Occipital lobe (tissue), 2 donors: ENCODE data around the gene CRTC1. TPM values are rescaled to one million over a fixed set of nuclear protein-coding genes. Genes with fewer than 3 reads are reported as not detected.

Experiments used
- DNase-seq: peaks from one replicate; lab custom pipeline; 2025; lab: John Stamatoyannopoulos, UW
- total RNA-seq: library from RNA; depleted of rRNA; stranded (reverse); fragments of >200 nt; gene quantifications from one replicate; pipeline ENCODE4 v1.2.3, GENCODE V29; 2014

Gene CRTC1
- total RNA-seq, 1 donor from 2014 or later, result 6.6 TPM

GRCh38 chr19:18745012-18745735 lies 61.7 kb downstream of the CRTC1 start:
- DNase-seq, result no peak

DNA sequence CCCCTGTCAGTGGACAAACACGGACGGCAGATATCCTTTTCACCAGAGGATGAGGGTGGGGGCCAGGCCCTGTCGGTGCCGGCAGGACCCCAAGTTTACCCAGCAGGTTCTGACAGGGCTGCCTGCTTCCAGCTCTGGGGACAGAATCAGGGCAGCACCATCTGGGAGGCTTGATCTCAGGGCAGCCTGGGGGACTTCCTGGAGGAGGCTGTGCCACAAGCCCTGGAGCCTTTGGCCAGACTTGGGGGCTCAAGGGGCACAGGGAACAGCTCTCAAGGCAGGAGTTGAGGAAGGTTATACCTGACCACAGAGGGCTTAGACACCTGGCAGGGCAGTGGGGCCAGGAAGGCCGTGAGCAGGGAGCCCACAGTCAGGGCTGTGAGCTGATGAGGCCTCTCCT lies 62.5 kb downstream of the CRTC1 start:
- DNase-seq, result no peak

DNA sequence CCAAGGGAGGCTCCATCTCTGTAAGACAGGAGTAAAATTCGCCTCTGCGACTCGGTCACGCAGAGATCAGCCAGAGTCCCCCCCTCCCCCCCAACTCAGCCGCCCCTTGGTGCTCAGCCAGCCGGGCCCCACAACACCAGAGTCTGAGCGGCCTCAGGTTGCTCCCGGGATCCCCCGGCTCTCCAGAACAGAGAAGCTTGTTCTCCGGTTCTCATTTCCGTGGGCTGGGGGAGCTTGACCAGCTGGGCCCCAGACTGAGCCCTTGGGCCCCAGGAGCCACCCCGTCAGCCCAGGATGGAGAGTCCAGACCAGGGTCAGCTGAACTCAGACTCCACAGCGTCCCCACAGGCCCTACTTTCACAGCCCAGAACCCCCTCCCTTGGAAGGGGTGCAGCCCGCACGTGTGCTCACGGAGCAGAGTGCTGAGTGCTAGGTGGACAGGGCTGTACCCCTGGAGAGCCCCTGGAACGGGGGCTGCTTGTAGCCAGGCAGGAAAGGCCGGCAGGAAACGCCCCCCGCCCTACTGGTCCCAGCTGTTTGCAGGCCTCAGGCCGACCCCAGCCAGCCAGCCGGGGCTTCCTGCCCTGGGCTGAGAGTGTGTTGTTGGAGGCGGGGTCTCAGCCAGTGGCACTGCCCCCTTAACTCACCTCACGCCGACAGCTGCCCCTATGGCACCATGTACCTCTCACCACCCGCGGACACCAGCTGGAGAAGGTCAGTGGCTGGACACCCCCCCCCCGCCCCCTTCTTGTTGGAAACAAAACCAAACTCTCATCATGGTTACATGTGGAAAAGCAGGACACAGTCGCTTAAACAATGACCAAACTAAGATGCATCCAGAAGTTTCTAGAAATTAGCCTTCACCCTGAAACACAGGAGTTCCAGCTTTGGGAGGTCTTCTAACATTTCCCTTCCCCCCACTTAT lies 63.2 kb downstream of the CRTC1 start:
- DNase-seq, result no peak

DNA sequence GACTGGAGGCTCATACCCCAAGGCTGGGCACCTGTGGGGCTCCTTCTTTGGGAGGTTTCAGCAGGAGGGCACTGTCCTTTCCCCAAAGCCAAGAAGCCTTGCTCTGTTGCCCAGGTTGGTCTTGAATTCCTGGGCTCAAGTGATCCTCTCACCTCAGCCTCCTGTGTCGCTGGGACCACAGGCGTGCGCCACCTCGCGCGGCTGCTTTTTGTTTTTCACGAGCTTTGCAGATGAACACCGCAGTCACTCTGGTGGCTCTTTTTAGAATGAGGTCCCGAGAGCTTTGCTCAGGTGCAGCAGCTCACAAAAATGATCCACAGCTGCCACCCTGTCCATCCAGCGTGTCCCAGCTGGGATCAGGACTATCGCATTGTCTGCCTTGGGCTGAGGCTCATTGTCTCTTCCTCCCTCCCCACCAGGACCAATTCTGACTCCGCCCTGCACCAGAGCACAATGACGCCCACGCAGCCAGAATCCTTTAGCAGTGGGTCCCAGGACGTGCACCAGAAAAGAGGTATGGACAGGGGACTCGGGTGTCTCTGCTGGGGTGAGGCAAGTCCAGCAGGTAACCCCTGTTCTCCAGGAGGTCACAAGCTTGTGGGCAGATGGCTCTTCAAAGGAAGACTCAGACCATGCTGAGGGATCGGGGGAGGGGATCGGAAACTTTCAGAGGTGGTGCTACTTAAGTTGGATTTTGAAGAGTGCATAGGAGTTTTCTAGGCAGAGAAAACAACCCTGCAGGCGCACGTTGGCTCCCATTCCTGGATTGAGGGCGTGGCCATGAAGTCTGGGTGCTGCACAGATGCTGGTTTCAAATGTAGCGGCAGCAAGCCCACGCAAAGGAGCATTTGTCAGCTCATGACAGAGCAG lies 66.1 kb downstream of the CRTC1 start:
- no peak for DNase-seq

DNA sequence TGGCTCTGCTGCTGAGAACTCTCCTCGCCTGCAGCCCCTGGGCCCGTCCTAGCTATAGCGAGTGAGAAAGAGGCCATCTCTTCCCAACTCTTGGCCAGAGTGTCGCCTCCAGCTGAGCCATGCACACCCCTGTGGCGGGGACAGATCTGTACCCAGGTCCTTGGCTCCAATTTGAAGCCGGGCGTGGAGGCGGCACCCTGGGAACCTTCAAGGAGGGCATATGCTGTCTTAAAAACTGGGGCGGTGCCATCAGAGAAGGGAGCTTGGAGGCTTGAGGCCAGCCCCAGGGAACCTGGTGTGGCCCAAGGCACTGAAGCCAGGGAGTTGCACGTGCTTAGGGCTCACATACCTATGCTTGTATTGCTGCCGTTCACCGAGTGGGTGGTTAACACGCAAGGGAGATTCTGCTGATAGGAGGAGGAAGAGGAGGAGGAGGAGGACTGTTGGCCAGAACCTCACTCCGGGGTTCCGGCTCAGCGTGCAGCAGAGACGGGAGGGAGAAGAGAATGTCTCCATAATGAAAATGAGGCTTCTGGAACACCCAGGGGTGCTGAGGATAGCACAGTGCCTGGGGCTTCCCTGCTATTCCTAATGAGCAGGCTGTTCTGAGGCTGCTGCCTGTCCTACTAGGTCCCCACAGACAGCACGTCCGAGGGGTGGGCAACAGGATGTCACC lies 67.0 kb downstream of the CRTC1 start:
- no peak for DNase-seq

DNA sequence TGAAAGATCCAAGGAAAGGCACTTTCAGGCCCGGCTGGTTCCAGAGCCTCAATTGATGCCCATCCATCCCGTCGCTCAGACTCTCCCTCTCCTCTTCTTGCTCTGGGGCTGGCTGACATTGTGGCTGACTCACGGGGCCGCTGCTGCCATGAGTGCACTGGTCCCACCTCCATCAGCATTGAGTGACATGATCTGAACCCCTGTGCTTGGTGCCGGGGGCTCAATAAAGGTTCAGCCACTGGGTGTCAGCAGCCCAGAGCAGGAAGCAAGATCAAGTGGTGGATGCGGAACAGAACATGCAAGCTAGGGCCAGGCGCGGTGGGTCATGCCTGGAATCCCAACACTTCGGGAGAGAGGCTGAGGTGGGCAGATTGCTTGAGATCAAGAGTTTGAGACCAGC lies 68.1 kb downstream of the CRTC1 start:
- DNase-seq, result no peak

DNA sequence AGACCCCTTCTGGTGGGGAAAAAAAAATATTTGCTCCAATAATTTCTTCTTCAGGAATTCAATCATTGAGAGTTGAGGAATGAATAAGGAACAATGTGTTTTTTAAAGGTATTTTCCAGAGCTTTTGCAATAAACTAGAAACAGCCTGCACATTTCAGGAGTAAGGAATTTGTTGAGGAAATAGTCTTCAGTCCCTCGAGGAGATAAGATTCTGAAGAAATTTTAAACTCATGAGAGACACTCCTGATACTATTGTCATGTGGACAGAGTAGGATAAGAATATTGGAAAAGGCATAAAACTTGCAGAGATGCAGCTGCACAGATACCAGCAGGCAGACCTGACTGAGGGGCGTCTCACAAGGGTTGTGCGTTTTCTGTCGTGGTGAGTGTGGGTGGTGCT lies 71.0 kb downstream of the CRTC1 start:
- DNase-seq, result no peak

DNA sequence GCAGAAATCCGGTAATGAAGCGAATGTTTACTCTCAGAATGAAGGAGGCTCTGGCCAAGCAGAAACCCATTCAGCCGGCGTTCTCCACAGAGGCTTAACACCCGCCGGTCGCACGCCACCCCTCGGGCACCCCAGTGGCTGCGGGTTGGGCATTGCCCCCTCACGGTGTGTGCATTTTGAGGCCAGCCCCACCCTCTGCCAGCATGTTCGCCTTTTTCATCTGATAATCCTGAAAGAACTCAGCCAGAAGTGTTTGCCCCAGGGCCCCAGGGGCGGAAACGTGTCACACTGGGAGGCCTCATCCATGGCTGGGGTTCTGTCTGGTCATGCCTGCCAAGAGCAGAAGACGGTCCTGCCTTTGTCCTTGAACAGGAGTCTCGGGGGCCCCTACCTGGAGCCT lies 73.4 kb downstream of the CRTC1 start:
- no peak for DNase-seq

DNA sequence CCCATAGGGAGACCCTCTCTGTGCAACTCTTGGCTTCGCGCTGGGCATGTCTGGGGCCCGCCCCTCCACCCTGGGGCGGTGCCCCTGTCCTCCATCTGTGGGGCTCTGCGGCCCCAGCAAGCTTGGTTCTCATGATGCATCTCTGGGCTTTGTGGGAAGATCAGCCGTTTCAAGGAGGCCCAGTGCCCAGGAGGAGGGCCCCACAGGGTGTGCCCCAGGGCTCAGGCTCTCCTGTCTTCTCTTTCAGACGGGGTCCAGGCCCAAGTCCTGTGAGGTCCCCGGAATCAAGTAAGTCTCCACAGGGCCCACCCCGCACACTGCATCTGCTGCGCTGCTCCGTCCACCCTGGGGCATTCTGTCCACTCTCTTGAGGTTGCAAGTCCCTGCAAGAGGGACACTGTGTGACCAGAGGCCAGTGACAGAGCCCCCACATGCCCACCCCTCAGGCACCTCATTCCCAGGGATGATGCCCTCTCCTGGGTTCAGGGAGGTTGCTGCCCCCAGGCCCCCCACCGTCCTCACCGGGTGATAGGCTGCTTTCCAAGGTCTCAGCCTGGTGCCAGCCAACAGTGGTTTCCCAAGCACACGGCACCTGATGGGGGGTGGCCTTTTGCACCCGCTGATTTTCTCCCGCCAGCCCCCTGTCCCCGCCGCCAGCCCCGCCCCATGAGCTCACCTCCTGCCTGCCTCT lies 76.0 kb downstream of the CRTC1 start:
- DNase-seq, result no peak

DNA sequence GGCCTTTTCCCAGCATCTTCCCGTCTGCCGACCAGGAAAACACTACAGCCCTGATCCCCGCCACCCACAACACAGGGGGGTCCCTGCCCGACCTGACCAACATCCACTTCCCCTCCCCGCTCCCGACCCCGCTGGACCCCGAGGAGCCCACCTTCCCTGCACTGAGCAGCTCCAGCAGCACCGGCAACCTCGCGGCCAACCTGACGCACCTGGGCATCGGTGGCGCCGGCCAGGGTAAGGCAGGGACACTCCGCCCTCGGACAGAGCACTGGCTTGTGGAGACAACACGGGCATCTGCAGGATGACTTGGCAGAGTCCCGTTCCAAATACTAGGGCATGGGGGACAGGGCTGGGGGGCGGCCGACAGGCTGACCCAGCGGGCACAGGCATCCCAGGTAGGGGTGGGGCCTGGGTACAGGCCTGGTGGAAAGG lies 76.5 kb downstream of the CRTC1 start:
- DNase-seq, result no peak

DNA sequence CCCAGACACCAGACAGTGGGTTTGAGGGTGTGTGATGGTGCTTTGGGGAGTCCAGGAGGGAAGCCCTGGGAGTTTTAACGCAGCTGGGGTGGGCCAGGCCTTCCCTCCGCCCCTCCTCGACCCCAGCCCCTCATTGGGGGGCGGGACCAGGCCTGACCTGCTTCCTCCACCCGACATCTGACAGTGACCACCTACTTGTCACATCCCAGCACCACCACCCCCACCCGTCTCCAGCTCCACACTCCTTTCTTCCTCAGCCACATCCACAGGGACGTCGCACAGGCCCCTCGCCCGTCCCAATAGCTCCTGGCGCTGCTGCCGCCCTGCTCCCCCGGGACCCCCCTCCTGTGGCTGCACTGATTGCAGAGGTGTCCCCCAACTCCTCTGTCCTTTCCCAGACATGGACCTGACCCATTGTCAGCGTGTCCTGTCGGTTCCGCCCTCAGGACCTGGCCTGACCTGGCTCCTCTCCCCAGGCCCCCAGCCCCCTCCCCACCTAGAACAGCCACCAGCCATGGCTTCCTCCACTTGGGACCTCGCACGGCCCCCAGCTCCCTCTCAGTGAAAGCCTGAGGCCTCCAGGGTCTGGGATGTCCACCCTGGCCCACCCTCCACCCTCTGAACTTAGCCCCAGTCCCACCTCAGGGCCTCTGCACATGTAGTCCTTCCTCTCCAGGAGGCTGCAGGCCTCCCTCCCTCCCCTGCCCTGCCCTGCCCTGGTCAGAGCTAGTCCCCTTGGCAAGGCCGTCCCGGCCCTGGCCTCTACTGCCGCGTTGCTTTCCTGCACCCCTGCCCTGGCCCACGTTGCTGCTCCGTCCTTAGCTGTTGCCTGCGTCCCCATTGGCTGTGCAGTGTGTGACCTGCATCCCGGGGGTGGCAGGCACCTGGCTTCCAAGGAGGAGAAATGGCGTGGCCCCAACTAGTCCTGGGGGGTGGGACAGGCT lies 77.2 kb downstream of the CRTC1 start:
- no peak for DNase-seq

GRCh38 chr19:18761531-18762110 lies 78.1 kb downstream of the CRTC1 start:
- no peak for DNase-seq

- no peak for DNase-seq
Observed at GRCh38 chr19:18762125-18763023, 78.9 kb downstream of the CRTC1 start.

- DNase-seq, result no peak
Observed at GRCh38 chr19:18763674-18764590, 80.5 kb downstream of the CRTC1 start.

GRCh38 chr19:18764591-18765051 lies 81.1 kb downstream of the CRTC1 start:
- DNase-seq, result no peak

GRCh38 chr19:18765224-18765623 lies 81.7 kb downstream of the CRTC1 start:
- no peak for DNase-seq
